Fibroblast of mammary gland (primary cell): Measurements from ENCODE around the gene NFKBIE.

Experiments
- DNase-seq: peaks from one replicate; pipeline ENCODE4 v3.0.0-alpha.2; 2010; ENCODE audit warnings: low read depth
- H3K4me3 ChIP-seq: 2 replicates; pipeline ENCODE4 v1.5.1; 2011; ENCODE audit warnings: low read depth, mild to moderate bottlenecking, low read length, moderate library complexity; ENCODE audit not compliant: control insufficient read depth
- CTCF ChIP-seq: conservative IDR thresholded peaks from 2 replicates; pipeline ENCODE4 v1.5.1; 2011; ENCODE audit warnings: low read depth, low read length, inconsistent platforms; ENCODE audit not compliant: control insufficient read depth, insufficient read depth

NFKBIE gene

GRCh38 chr6:44262467-44263353 lies 2.6 kb downstream of the NFKBIE start:
- no peak for TF ChIP-seq CTCF
- no peak for DNase-seq
- H3K4me3 ChIP-seq = no peak overlapping the region

- no peak overlapping the region for H3K4me3 ChIP-seq
- no peak for DNase-seq
- no peak for TF ChIP-seq CTCF
These were observed 3.8 kb downstream of the NFKBIE start for GRCh38 chr6:44261581-44261980.

- no peak for DNase-seq
- no peak for TF ChIP-seq CTCF
- no peak overlapping the region for H3K4me3 ChIP-seq
These were observed 4.7 kb downstream of the NFKBIE start for GRCh38 chr6:44260451-44261297.

- no peak for DNase-seq
- H3K4me3 ChIP-seq = no peak overlapping the region
- TF ChIP-seq CTCF = no peak
These were observed 5.3 kb downstream of the NFKBIE start for GRCh38 chr6:44260011-44260410.

GRCh38 chr6:44258921-44259320 lies 6.4 kb downstream of the NFKBIE start:
- no peak for DNase-seq
- TF ChIP-seq CTCF = no peak
- no peak overlapping the region for H3K4me3 ChIP-seq

- TF ChIP-seq CTCF = no peak
- H3K4me3 ChIP-seq = no peak overlapping the region
- no peak for DNase-seq
These were observed 7.0 kb downstream of the NFKBIE start for GRCh38 chr6:44258325-44258863.
